SIG-M5 (cell line): ENCODE results near the gene BTBD2.

Source experiments
- DNase-seq: peaks from one replicate; lab custom pipeline; 2025; lab: John Stamatoyannopoulos, UW

Gene BTBD2

DNA sequence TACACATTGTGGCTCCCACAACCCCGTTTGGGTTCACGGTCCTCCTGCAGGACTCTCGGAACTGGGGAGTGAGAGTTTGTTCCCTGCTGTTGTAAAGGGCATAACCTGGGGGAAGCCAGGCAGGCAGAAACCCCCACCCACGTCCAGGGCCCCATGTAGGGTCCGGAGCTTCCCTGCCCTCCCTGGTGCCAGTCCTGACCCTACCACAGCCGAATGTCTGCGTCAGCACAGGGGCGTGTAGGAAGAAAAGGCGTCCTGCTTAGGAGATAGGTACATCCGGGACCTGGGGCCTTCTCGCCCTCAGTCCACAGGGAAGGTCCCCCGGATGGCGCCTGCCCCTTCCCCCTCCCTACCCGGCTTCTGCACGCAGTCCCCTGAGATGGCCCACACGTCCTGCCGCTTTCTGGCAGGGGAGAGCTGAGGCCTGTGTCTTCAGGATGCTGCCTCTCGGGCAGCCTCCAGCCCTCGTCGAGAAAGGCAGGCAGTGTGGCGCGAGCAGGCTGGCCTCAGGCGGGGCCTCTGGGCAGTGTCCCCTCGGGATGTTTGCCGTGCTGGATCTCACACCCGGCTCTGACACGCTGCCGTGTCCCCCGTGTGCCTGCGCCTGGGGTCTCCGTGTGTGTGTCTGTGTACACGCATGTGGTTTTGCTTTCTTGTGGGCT is 55.5 kb downstream of the BTBD2 start:
- DNase-seq: no peak

GRCh38 chr19:1957562-1958248 is 57.8 kb downstream of the BTBD2 start:
- no peak for DNase-seq

- no peak for DNase-seq
These were observed 58.5 kb downstream of the BTBD2 start for GRCh38 chr19:1956868-1957492.

DNA sequence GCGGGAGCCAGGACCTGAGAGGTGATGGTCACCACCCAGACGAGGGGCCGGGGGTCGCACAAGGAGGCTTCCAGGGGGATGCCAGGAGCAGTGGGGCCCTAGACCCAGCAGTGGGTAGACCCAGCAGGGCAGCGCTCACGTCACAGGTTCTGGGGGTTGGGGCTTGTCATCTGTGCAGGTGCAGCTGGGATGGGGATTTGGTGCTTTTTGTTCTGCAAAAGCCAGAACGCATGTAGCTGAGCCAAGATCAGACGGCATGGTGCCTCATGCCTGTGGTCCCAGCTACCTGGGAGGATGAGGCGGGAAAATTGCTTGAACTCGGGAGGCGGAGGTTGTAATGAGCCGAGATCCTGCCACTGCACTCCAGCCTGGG is 59.4 kb downstream of the BTBD2 start:
- no peak for DNase-seq

DNA sequence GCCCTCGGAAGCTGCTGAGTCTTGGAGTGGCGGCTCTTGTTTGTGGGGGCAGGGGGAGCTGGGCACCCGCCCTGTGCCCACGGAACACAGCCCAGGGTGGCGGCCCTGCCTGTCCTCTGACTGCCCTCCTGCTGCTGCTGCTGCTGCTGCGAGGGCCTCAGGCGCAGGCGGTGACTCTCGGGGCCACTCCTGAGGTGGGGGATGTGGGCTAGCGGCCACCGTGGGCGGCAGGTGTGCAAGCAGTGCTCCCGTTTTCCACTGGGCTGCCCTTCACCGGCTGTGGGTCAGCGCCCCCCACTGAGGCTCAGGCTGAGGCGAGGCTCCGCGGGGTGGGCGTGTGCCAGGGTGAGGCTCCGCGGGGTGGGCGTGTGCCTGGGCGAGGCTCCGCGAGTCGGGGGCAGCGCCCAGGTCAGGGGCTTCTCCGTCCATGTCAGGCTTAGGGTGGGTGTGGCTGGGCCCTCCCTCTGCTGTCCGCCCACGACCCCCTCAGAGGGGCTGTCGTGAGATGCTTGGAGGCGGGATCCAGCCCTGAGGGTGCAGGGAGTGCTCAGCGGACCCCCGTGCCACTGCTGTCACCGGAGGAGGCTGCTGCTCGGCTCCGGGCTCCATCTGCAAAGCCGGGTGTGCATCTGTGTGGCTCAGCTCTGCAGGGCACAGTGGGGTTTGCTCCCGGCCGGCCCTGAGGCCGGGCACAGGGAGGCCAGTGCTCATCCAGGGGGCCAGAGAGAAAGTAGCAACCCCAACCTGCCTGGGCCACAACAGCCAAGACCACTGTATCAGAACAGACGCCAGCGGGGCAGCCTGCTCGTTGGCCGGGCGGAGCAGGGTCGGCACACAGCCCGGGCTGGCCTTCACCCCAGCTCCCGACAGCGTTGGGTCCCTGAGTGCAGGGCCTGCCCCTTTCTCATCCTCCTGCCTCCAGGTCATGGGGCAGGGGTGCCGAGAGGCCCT is 60.1 kb downstream of the BTBD2 start:
- no peak for DNase-seq

DNA sequence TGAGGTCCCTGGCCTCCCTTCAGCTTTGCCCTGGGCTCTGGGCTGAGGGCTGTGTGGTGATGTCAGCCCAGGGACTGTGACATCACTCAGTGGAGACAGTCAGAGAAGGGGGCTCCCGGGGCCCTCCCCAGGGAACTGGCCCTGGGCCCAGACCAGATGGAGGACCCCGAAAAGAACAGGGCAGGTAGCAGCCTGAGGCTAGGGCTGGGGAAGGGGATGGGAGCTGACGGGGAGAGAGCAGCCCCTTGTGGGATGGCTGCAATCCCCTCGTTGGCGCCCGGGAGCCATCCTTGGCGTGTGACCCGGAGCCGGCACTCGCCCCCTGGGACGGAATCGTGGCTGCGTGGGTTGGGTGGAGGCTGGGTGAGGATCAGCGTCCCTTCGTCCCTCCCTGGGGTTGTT is 61.0 kb downstream of the BTBD2 start:
- DNase-seq: no peak

DNA sequence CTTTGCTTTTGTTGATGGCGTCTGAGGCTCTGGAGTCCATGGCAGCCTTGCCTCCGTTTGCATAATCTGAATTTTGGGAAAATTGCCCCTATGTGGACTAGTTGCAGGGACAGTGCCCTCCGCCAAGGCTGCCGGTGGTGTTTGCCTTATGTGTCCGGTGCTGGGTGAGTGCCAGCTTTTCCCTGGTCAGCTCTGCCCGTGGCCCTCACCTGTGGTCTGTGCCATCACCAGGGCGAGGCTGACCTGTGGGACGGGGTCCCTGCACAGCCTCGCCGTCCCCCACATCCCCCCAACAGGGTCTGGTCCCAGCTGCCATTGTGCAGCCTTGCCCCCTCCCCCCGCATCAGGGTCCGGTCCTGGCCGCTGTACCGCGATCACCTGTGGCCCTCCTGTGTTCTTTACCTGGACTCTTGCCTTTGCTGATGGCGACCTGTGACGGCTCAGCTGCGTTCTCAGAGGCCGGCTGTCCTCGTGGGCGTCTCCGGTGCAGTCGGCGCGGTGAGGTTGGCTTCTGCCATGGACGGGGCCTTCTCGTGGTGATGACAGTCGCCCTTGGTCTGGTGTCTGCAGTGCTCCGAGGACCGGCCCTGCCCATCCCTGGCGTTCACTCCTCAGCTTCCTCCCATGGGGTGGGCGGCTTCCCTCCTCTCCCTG is 61.9 kb downstream of the BTBD2 start:
- DNase-seq: no peak

- no peak for DNase-seq
These were observed 62.5 kb downstream of the BTBD2 start for GRCh38 chr19:1953037-1953436.

DNA sequence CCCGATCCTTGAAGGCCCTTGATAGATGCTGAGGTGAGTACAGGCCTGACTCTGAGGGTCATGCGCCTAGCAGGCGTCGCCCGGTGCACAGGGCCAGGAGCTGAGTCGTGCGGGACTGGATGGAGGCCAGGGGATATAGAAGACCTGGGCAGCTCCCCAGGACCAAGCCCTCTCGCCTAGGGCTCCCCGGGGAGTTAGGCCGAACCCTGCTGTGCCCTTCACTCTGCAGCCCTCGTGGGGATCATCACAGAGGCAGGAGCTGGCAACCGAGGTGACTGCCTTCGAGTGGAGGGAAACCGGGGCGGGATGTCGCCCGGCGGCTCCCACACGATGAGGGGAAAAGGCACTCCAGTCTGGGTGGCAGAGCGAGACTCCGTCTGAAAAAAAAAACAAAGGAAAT is 62.9 kb downstream of the BTBD2 start:
- no peak for DNase-seq

DNA sequence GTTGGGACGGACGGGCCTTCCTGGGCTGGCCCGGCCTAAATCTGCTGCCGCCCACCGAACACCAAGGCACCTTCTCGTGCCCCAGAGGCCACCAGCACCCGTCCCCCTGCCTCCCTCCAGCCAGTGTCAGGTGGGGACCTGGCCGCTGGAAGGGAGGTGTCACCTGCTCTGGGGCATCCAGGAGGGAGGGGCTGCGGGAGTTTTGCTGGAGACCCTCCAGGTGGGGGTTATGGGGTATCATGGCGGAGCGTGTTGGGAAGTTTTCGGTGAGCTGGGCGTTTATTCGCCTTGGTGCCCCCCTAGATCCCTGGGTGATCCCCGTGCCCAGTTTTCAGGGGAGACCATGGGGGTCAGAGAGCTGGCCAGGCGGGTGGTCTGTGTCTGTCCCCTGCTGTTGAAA is 64.9 kb downstream of the BTBD2 start:
- no peak for DNase-seq

DNA sequence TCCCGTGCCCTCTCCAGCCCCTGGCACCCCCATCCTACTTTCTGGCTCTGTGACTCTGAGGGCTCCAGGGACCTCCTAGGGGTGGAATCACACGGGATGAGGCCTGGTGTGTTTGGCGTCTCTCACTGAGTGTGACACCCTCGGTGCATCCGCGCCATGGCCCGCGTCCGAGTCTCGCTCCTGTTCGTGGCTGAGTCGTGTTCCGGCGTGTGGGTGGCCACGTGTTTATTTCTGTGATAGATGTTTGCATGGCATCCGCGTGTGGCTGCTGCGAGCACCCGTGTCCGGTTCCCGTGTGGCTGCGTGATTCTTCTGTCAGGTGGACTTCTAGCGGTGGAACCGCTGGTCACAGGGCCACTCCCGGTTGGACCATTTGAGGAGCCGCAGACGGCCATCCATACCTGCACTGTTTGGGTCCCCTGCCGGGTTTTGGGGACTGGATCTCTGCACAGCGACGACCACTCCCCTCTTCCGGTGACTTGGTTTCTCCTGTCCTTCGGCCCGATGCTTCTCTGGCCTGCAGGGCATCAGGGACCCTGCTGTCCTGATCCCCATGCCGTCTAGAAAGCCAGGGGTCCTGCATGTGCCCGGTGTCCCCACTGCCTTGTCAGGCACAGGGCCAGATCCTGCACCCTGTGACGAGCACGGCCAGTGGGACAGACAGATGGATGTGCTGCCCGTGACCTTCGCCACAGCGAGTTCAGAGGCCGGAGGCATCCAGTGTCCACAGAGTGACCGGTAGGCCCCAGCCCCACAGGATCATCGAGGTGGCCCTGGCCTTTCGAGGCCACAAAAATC is 66.0 kb downstream of the BTBD2 start:
- no peak for DNase-seq

DNA sequence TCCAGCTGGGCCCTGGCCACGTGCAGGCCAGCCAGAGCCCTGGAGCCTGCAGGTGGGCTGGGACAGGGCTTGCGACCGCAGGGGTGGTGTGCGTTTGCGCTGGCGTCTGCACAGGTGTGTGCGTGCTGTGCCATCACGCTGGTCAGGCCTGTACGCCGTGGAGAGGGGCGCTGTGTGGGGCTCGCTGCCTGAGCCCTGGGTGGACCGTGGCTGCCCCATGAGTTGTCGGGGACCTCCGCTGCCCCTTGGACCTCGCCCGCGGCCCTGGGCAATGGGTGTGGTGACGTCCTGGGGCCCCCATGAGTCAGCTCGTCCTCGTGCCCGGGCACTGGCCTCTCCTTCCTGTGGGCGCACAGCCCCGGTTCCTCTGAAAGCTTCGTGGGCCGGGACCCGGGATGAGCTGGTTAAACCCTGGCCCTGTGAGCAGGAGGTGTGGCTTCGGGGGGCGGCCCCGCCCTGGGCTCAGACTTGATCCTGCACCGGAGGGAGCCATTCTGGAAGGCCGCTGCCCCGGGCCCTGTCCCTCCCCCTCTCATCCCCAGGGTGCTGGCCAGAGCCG is 67.8 kb downstream of the BTBD2 start:
- DNase-seq: no peak

GRCh38 chr19:1945899-1946298 is 69.6 kb downstream of the BTBD2 start:
- DNase-seq: no peak

GRCh38 chr19:1944916-1945561 is 70.5 kb downstream of the BTBD2 start:
- no peak for DNase-seq

DNA sequence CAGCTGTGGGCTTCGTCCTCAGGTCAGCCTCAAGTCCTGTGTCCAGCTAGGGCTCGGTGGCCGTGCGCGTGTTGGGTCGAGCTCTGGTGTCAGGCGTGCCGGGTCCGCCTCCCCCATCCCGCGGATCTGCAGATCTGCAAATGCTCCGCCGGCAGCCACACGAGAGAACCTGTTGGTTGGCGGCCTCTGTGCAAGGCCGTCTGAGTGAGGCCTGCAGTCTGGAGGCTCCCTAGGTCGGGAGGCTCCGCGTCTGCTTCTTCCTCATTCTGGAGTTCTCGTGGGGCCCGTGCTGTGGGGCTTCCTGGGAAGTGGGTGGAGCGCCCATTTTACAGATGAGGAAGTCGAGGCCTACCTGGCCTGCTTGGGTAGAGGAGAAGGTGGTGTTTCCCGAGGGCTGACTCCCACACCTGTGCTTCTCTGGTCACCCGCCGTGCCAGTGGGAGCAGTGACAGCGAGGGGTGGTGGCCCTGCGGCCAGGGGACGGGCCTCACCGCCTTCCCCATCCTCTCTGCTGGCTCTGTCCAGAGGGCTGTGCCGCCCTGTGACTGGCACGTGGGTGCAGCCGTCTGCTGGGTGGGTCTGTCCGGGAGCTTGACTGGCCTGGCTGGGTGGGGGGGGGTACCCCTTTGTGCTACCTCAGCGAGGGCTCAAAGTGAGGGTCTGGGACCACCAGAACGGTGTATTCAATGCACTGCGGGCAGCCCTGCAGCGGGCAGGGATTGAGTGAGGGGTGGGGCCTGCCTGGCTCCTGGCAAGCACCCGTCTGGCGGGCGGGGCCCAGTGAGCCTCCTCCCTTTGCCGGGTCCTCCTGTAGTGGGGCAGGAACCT is 71.2 kb downstream of the BTBD2 start:
- no peak for DNase-seq

GRCh38 chr19:1943661-1944087 is 71.8 kb downstream of the BTBD2 start:
- no peak for DNase-seq

DNA sequence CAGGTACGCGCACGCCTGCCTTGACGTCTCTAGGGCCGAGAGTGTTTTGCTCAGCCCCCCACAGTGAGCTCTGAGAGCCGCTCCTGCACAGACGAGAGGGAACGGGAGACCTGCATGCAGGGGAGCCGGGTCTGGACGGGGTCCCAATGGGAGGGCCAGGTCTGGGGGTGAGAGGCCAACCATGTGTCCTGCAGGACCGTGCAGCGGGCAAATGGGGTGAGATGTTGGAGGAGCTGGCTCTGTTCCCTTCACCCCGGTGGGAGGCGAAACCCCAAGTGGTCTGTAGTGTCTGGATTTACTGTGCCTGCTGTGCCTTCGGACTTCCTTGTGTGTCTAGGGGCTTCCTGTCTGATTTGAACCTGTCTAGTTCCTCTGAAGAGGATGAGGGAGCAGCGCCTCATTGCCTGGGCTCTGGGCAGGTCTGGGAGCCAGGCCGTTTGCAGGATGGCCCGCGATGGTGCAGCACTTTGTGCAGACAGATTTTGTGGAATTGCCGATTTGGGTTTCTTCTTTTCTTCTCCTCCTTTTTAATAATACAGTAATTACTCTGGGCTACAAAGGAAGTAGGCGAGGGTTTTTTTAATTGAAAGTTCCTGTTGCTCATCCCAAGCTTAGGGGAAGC is 72.5 kb downstream of the BTBD2 start:
- no peak for DNase-seq

GRCh38 chr19:1942078-1942933 is 73.2 kb downstream of the BTBD2 start:
- no peak for DNase-seq
